Measurements from ENCODE around the gene FRMD8. TPM values are rescaled to one million over a fixed set of nuclear protein-coding genes. Genes with fewer than 3 reads are reported as not detected.

FRMD8 gene
- total RNA-seq, 2 donors from 2014 or later: 36.1 to 106 TPM

DNA sequence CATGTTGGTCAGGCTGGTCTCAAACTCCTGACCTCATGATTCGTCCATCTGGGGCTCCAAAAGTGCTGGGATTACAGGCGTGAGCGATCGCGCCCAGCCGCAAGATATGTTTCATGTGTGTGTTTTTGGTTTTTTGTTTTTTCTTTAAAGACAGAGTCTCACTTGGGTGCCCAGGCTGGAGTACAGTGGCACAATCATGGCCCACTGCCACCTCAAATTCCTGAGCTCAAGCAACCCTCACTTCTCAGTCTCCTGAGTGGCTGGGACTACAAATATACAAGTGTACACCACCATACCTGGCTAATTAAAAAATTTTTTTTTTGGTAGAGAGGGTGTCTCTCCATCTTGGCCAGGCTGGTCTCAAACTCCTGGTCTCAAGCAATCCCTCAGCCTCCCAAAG, 23.5 kb upstream of the FRMD8 start:
- Histone ChIP-seq H3K27ac (no peak overlapping the region), H3K9me3 (no peaks in the 10 kb centered on the region), H3K4me1 (replicated peaks) (peaks cover 6% of the 10 kb centered on the region), H3K36me3 (no peaks in the 10 kb centered on the region), H3K4me3 (no peak overlapping the region), H3K27me3 (replicated peaks; ENCODE audit: insufficient read depth) (no peaks in the 10 kb centered on the region)
- intact Hi-C loops (cut with DNase I): loop anchor here (10.0 kb wide), 1 partner anchor 52 kb away; no protein-coding TSS in a partner anchor
- WGBS: 88% methylated on average over 6 of the region's 6 CpGs
- no peak for DNase-seq (ENCODE audit: low spot score)
- TF ChIP-seq POLR2AphosphoS5 (IDR thresholded peaks at IDR 0.05): no peak
- TF ChIP-seq POLR2A (IDR thresholded peaks at IDR 0.05): no peak
- TF ChIP-seq, protein P1, sequence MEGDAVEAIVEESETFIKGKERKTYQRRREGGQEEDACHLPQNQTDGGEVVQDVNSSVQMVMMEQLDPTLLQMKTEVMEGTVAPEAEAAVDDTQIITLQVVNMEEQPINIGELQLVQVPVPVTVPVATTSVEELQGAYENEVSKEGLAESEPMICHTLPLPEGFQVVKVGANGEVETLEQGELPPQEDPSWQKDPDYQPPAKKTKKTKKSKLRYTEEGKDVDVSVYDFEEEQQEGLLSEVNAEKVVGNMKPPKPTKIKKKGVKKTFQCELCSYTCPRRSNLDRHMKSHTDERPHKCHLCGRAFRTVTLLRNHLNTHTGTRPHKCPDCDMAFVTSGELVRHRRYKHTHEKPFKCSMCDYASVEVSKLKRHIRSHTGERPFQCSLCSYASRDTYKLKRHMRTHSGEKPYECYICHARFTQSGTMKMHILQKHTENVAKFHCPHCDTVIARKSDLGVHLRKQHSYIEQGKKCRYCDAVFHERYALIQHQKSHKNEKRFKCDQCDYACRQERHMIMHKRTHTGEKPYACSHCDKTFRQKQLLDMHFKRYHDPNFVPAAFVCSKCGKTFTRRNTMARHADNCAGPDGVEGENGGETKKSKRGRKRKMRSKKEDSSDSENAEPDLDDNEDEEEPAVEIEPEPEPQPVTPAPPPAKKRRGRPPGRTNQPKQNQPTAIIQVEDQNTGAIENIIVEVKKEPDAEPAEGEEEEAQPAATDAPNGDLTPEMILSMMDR (IDR thresholded peaks at IDR 0.05): no peak

DNA sequence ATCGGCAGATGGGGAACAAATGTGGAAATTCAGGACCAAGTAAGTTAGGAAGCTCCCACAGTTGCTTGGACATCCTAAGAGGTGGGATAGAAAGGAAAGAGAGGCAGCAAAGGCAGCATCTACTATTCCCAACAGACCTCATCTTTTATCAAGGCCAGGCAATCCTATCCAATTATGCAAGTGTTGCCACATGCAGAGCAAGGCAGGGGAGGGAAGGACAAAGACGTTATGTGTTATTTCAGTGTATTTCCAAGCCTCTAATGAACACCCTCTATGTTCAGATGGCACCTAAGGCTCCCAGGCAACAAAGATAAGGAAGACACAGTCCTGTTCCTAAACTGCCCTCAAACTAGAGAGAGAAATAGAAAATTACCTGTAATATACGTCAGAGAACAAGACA, 22.7 kb upstream of the FRMD8 start:
- WGBS: 71% methylated on average over 3 of the region's 3 CpGs
- no peak overlapping the region for H3K27ac ChIP-seq
- intact Hi-C loops (cut with DNase I): loop anchor here (10.0 kb wide), 1 partner anchor 51 kb away; no protein-coding TSS in a partner anchor
- no peaks in the 10 kb centered on the region for H3K36me3 ChIP-seq
- H3K27me3 ChIP-seq (replicated peaks; ENCODE audit: insufficient read depth): no peaks in the 10 kb centered on the region
- H3K4me1 ChIP-seq (replicated peaks): peaks cover 6% of the 10 kb centered on the region
- TF ChIP-seq POLR2A (IDR thresholded peaks at IDR 0.05): no peak
- H3K4me3 ChIP-seq: no peak overlapping the region
- DNase-seq (ENCODE audit: low spot score): no peak
- H3K9me3 ChIP-seq: no peaks in the 10 kb centered on the region

DNA sequence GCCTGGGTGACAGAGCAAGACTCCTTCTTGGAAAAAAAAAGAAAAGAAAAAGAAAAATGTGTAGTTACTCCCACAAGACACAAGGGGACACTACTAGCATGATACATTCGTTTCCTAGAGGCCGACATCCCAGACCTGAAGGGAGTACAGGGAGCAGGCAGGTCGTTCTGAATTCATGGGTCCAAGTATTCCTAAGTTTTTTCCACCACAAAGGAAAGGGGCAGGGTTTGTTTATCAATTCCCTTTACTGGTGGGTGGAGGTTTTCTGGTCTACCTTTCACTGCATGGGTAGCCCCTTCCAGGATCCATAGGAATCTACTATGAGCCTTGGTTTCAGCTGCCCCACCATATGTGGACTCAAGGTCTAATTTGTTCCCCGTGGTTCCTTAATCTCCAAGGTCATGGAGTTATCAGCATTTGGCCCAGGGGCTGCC, 20.1 kb upstream of the FRMD8 start:
- Histone ChIP-seq H3K9me3 (no peaks in the 10 kb centered on the region), H3K4me1 (replicated peaks) (peaks cover 6% of the 10 kb centered on the region), H3K36me3 (no peaks in the 10 kb centered on the region), H3K27ac (no peak overlapping the region), H3K4me3 (no peak overlapping the region), H3K27me3 (replicated peaks; ENCODE audit: insufficient read depth) (no peaks in the 10 kb centered on the region)
- WGBS: 8% methylated on average over 4 of the region's 4 CpGs
- peak; percentile 54 for DNase-seq (ENCODE audit: low spot score)
- TF ChIP-seq, protein P1 (IDR thresholded peaks at IDR 0.05): peak; percentile 64 to 94 (median 78)
- no peak for TF ChIP-seq POLR2A (IDR thresholded peaks at IDR 0.05)
- peak; percentile 74 for TF ChIP-seq POLR2AphosphoS5 (IDR thresholded peaks at IDR 0.05)
- intact Hi-C loops (cut with DNase I): loop anchor here (10.0 kb wide), 1 partner anchor 48 kb away; no protein-coding TSS in a partner anchor

DNA sequence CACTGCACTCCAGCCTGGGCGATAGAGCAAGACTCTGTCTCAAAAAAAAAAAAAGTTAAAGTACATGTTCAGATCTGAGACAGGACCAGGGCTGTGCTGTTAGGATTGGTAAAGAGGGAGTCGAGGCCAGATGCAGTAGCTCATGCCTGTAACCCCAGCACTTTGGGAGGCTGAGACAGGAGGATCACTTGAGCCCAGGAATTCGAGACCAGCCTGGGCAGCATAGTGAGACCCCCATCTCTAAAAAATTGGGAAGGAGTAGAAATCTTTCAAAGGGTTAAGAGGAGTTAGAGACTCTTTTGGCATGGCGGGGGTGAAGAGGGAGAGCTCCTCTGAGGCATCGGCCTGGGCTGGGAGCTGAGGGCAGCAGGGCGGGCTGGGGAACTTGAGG, 15.8 kb upstream of the FRMD8 start:
- no peak for TF ChIP-seq POLR2AphosphoS5 (IDR thresholded peaks at IDR 0.05)
- TF ChIP-seq POLR2A (IDR thresholded peaks at IDR 0.05): no peak
- TF ChIP-seq, protein P1 (IDR thresholded peaks at IDR 0.05): no peak
- intact Hi-C loops (cut with DNase I): no loop called here
- H3K4me1 ChIP-seq (replicated peaks): peaks cover 6% of the 10 kb centered on the region
- H3K27me3 ChIP-seq (replicated peaks; ENCODE audit: insufficient read depth): no peaks in the 10 kb centered on the region
- no peak overlapping the region for H3K4me3 ChIP-seq
- no peak overlapping the region for H3K27ac ChIP-seq
- H3K9me3 ChIP-seq: no peaks in the 10 kb centered on the region
- no peak for DNase-seq (ENCODE audit: low spot score)
- WGBS: 85% methylated on average over 6 of the region's 6 CpGs
- H3K36me3 ChIP-seq: no peaks in the 10 kb centered on the region

DNA sequence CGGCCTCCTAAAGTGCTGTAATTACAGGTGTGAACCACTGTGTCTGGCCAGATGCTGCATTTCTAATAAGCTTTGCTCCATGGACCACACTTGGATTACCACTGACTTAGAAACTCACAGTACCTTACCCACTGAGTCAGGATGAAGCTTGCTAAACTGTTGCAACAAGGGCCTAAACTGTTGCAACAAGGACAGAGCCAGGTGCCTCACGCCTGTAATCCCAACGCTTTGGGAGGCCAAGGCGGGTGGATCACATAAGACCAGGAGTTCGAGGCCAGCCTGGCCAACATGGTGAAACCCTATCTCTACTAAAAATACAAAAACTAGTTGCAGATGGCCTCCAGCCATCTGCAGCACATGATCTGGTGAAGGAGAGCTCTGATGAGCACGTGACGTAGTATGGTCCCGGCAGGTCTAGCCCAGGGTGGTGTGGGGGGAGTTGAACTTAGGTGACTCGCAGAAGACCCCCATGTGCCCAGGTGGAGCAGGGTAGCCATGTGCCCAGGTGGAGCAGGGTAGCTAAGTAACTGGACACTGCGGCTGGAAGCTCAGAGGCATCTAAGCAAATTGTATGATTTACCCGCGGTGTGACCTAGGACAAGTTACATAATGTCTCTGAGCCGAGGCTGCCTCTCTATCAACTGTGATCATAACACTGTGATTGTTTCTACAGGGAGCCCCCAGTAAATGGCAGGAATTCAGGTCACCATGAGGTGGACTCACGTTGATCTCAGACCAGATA, 12.4 kb upstream of the FRMD8 start:
- H3K27me3 ChIP-seq (replicated peaks; ENCODE audit: insufficient read depth): no peaks in the 10 kb centered on the region
- TF ChIP-seq POLR2A (IDR thresholded peaks at IDR 0.05) (no peak), POLR2AphosphoS5 (IDR thresholded peaks at IDR 0.05) (no peak)
- TF ChIP-seq, protein P1 (IDR thresholded peaks at IDR 0.05): no peak
- no peaks in the 10 kb centered on the region for H3K9me3 ChIP-seq
- no peak overlapping the region for H3K4me3 ChIP-seq
- H3K36me3 ChIP-seq: no peaks in the 10 kb centered on the region
- 83% methylated on average over 14 of the region's 14 CpGs for WGBS
- intact Hi-C loops (cut with DNase I): no loop called here
- DNase-seq (ENCODE audit: low spot score): no peak
- no peaks in the 10 kb centered on the region for H3K4me1 ChIP-seq (replicated peaks)
- no peak overlapping the region for H3K27ac ChIP-seq
